ENCODE data around the gene TSPAN18.

TSPAN18 gene

DNA sequence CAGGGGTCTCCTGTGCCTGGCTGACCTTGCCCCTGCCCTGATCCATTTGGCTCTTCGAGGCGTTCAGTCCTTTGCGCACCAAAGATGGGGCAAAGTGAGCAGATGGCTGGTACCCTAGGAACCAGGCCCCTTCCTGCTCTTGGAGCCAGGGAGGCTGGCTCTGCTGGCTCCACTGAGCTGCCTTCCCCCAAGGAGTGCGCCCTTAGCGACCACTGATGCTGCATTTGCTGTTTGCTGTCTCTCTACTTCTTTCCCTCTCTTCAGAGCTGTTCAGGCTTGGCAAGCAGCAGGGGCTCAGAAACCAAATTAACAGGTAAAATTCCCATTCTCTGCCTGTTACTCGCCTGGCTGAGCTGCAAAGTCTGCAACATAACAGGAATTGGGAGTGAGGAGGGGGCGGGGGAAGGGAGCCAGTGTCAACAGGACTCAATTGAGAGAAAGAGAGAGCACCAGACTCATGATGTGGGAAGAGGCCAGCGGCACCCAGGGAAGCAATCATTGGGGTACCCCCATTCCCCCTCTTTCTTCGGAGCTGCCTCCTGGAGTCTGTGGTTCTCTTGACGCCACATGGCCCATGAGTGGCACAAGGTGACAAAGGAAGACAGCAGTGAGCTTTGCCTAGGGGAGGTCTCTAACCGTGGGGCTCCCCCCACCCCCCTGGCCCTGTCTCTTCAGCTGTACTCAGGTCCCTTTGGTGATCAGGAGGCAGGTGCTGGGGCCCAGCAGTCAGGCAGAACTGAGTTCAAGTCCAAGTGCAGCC lies 121.6 kb downstream of the TSPAN18 start:
- DNase-seq (ENCODE audit: low read depth in 2 of 2): no peak

DNA sequence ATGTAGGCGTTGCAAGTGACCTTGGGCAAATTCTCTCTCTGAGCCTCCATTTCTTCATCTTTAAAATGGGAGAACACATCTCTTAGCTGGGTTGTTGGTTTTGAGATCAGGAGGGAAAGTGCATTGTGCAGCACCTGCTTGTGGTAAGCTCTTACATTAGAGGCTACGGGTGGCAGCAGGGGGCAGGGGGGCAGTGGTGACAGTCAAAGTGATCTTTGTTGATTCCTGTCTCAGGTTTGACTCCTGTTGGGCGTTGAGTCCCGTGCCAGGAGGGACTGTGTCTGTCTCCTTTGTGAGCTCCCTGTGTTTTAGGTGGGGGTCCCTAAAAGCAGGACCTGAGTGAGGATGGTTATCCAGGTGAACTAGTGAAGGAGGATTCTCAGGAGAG lies 122.2 kb downstream of the TSPAN18 start:
- no peak for DNase-seq (ENCODE audit: low read depth in 2 of 2)

DNA sequence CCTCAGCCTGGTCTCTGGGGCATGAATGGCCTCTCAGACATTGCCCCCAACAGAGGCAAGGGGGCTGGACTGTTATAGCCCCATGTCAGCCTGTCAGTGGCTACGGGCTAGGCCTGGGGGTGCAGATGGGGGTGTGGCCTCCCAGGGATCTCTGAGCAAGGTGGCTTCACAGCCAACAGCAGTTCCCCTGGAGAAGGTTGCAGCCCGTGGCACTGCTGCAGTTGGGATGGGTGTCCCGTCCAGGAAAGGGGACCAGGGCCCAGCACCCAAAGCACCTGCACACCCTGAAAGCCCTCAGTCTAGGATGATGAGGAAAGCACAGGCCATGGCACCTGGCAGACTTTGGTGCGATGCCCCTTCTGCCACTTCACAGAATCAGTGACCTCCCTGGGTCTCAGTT lies 122.7 kb downstream of the TSPAN18 start:
- no peak for DNase-seq (ENCODE audit: low read depth in 2 of 2)

DNA sequence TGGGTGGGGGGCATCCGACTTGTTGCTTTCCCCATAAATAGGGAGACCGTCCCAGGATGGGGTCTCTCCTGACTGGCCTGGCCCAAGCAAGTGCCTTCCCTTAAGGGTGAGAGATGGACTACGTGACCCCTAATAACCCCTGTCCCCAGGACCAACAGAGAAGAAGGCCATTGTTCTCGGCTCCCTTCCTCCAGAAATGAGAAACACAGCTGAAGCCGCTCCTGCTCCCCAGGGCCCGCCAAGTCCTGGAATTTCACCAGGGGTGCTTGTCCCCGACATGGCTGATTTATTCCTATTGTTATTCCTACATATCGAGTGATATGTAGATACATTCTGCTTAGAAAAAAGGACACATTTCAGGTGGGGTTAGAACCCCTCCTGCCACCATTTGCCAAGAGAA lies 123.2 kb downstream of the TSPAN18 start:
- DNase-seq (ENCODE audit: low read depth in 2 of 2): no peak

DNA sequence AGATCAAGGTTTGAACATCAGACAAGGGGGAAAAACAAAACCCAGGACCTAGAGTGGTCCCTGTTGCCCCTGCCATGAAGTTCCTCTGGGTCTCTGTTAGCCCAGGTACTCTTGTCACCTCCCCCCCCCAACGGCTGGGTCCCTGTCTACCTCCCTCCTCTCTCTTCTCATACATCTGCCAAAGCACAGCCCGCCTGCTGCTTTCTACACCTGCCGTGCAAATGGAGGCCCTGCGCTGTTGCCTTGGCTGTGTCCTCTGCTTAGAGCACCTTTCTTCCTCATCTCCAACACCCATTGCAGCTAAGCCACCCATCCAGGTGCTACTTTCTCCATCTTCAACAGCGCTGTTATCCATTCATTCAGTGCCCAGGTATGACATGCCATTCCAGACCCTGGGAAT lies 124.7 kb downstream of the TSPAN18 start:
- no peak for DNase-seq (ENCODE audit: low read depth in 2 of 2)

DNA sequence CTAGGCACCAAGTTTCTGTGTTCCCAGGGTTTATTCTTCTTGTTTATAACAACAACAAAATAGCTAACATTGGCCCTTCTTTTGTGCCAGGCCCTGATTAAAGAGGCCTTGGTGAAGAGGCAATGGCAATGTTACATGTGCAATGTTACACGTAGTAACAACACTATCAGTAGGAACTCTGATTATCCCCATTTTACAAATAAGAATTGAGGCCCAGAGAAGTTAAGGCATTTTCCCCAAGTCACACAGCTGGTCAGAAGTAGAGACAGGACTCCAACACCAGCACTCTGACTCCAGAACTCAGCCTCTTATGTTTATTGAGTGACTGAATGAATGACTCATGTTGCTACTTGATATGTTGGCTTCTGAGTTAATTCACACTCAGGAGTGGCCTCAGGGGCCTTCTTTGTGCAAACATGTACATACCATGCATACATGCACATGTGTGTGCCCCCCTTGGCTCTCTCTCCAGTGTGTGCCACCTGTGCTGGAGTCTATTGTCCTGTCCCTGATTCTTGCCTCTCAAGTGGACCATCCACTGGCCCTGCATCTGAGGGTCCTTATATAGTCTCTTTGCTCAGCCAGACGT lies 125.5 kb downstream of the TSPAN18 start:
- no peak for DNase-seq (ENCODE audit: low read depth in 2 of 2)

DNA sequence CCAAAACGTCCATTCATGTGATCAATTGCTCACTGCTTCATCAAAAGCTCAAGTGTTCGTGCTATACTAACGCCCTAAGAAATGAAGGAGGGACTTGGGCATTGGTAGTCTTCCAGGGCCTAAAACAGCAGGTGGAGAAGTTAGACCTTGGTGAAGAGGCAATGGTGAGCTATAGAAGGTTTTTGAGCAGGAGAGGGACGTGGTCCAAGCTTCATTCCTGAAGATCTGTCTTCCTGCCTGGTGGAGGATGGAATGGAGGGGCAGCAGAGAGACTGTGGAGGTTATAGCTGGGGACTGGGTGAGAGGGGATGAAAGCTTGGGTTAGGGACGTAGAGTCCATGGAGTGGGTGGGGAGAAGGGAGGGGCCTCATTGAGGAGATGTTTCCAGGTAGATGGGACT lies 126.2 kb downstream of the TSPAN18 start:
- DNase-seq (ENCODE audit: low read depth in 2 of 2): no peak

DNA sequence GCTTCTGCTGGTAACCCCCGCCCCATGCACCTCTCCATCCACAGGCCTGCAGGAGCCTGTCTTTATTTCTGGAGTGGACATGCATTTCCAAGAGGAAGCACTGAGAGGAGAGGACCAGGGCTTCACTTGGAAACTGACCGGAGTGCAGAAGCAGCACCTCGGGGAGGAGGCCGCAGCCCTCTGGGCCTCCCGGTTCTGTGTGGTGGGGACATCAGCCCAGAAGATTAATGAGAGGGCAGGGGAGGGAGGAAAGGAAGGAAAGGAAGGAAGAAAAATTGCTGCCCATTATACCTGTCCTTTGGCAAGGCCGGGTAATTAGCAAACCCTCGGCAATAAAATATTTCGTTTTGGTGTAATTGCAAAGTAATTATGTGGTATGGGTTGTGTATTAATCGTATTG lies 126.9 kb downstream of the TSPAN18 start:
- DNase-seq (ENCODE audit: low read depth in 2 of 2): no peak

DNA sequence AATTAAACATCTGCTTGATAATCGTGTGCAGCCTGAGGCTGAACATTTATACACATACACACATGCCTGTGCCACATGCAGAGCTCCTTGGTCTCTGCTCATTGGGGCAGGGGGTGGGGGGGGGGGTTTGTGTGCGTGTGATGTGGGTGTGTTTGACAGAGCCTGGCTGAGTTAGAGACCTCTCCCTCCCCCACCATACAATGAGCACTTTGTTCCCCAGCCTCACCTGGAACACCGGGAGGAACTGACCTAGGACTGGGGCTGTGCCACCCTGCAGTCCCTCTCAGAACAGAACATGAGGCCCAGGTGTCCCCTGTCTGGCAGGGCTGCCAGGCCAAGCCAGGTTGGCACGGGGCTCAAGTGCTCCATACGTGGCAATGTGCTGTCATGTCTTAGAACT lies 127.3 kb downstream of the TSPAN18 start:
- DNase-seq (ENCODE audit: low read depth in 2 of 2): no peak

DNA sequence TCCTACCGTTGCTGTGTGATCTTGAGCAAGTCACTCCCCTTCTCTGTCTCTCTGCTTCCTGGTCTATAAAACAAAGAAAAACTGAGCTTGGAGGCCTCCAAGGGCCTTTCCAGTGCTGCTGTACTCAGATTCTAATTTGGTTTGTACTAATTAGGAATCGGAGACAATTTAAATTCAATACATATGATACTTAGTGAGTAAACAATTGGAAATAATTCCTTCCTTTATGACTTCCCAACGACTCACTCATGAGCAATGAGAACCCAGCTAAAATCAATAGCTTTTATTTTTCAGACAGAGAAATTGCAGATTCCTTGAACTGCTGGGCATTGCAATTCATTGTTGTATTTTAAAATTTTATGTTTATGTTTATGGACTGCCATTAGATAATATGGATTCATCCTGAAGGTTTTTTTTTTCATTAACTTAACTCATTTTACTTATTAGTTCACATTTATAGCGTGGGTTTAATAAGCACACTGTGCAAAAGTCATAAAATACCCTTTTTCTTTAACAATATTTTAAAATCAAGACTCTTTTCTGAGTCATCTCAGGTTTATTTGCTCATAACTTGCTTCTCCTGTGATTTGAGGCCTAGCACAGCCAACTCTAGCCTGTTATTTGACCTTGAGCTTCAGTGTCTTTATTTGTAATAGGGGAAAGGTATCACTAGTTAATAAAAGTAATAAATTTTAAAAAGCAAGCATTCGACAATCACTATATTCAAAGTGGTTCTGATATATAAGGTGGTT lies 128.2 kb downstream of the TSPAN18 start:
- no peak for DNase-seq (ENCODE audit: low read depth in 2 of 2)

DNA sequence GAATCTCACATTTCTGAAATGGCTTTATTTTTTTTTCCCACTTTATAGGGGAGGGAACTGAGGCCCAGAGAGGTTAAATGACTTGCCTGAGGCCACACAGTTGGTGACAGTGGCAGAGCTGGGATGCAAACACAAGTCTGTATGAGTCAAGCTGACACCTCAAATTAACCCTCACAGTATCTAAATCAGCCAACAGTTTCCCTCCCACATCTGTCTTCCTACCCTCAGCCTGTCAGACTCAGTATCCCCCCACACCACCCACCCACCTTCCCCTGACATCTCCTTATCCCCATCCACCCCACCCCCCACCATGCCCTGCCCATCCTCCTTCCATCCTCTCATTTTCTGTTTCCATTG lies 128.7 kb downstream of the TSPAN18 start:
- DNase-seq (ENCODE audit: low read depth in 2 of 2): no peak

DNA sequence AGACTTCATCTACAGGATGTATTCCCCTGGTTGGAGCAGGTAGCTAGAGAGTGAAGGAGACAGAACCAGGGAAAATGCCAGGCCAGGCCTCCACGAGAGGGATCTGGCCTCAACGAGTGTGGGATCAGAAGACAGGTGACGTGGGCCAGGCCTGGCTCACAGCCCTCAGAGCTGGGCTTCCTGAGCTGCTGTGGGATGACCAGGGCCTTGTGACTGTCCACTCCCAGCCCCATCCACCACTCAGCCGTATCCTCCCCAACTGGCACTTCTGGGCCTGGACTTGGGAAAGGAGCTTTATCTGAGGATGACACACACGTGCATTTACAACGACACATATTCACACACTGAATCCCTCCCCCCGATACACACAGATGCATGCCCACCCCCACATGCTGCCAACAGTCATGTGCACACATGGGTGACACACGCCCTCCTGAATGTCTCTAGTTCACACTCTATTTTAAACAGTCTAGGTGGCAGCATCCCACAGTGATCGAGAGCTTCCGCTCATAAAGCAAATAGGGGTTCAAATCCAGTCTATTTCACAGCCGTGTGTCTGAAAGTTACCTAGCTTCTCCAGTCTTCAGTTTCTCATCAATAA lies 130.8 kb downstream of the TSPAN18 start:
- no peak for DNase-seq (ENCODE audit: low read depth in 2 of 2)

DNA sequence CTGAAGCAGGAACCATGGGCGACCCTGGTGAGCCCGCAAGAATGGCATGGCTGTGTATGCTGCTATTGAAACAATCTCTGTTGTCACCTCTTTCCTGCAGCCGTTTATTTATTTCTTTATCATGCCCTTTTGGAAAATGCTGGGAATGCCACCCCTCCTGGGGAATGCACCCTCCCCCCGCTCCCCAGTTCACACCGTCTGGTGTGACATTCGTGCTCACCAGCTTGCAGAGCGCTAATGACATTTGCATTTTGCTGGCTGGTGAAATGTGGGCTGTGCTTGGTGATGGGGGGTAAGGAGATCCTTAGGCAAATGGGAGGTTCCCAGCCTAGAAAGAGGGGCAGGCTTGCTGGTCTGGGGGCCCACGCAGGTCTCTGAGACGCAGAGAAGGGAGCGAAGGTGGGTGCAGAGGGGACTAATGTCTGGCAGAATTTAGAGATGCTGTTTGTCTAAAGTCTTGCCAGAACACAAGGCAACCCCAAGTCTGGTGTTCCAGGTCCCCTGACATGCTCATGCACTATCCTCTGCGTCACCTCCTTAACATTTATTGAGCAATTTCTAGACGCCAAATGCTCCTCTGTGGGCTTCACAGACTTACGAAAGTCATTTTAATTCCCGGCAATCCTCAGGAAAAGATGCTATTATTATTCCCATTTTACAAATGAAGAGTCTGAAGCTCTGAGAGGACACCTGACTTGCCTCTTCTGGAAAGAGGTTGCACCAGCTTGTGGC lies 132.2 kb downstream of the TSPAN18 start:
- DNase-seq (ENCODE audit: low read depth in 2 of 2): no peak

DNA sequence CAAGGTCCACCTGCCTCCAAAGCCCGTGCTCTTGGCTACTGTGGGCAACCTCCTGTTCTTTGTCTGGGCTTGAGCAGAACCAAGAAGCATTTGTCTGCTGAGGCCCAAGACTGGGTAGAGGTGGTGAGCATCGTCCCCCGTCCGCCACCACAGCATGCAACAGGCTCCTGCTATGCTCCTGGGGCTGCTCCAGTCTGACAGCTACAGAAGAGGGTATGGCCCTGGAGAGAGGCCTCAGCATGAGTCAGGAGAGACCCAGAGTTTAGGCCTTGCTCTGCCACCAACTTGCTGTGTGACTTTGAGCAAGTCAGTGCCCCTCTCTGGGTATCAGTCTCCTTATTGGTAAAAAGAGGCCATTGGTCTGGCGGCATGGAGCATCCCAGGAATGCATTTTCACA lies 132.8 kb downstream of the TSPAN18 start:
- no peak for DNase-seq (ENCODE audit: low read depth in 2 of 2)

DNA sequence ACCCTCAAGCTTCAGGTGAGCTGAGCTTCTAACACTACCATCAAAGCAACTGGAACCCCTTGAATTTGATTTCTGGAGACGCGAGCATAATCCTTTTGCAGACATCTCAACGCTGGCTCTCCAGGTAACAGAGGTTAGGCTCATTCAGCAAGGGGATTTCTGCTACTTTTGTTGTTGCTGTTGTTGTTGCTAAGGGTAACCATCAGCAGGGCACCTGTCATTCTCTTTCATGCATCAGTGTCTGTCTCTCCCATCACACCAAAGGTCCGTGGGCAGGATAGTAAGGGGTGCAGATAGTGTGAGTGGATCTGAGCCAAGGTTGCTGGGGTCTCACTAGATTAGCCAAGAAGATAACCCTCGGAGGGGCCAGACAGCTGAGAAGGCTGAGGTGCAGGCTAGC lies 133.6 kb downstream of the TSPAN18 start:
- DNase-seq (ENCODE audit: low read depth in 2 of 2): no peak

DNA sequence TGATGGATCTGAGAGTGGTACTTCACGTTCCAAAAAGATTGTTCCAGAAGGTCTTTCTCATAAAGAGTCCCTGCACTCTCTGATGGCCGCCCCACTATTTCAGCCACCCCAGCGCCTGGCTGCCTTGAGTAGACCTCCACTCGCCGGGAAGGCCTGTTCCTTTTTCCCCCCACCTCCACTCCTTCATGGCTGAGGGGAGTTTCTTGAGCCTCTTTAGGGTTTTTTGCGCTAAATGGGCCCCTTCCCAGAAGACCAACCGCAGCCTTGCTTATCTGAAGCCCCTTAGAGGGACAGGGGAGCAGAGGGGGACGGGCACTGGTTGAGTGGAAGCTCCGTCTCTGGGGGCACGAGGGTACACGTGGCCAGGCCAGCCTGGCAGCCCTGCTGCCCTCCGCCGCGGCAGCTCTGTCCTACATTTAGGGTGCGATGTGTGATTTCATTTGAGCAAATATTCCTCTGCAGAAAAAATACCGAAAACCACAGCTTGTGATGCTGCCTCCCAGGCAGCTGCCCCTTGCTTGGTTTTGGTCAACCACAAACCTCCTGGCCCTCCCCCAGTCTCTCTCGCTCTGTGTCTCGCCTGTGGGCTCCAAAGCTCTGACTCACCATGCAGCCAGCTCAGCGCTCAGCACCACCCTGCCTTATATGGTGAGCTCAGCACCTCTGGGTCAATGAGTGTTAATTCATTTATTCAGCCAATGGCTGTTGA lies 135.2 kb downstream of the TSPAN18 start:
- DNase-seq (ENCODE audit: low read depth in 2 of 2): peak; percentile 69 to 83

DNA sequence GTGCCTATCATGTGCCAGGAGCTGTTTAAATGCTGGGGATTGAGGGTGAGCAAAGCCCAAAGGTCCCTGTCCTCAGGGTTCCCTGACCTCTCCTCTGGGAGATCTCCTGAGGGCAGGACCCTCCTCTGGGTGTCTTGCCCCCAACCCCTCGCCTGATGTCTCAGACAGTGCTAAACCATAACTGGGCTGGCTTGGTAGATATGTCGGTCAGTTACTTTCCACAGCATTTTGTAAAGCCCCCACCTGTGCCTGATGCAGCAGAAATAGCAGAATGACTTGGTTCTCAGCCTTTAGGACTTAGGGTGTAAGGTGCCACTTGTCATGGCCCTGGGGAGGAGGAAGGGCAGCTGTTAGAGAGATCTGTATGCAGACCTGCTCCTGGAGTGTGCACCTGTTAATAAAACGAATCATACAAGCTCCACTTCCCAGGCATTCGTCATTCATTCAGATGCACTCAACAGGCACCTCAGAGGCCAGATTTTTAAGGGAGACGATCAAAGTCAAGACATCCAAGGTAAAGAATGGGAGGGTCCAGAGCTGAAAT lies 135.9 kb downstream of the TSPAN18 start:
- DNase-seq (ENCODE audit: low read depth in 2 of 2): no peak

DNA sequence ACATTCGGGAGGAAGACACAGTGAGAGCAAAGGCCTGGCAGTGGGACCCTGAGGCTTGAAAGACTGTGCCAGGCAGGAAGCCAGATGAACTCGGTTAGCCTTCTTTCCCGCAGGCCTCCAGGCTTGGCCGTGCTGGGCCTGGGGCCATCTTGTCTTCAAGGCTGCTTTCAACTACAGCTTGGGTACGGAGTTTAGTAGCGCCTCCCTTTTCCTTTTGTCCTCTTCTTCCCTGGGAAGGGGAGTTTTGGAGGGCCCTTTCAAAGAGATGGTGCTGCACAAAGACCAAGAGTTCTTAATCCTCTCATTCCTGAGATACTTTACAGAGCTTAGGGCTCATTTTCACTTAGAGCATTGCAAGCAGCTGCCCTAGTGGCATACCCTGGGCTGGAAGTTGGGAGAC lies 136.5 kb downstream of the TSPAN18 start:
- no peak for DNase-seq (ENCODE audit: low read depth in 2 of 2)

DNA sequence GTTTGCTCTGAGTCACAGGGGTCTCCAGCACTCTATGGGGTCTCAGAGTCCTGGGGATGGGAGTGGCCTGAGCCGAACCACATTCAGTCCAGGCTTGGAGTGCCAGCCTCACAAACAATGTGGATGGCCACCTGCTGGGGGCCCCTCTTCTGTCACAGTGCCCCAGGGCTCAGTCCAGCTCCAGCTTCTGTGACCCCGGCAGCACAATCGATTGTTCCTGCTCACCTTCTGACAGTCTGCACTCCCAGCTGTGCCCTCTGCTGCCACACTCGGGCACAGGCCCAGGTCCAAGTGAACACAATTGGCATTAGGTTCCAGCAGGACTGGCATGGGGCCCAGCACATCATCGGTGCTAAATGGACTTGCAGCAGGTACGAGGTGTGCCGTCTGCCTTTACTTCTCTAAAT lies 139.1 kb downstream of the TSPAN18 start:
- no peak for DNase-seq (ENCODE audit: low read depth in 2 of 2)

DNA sequence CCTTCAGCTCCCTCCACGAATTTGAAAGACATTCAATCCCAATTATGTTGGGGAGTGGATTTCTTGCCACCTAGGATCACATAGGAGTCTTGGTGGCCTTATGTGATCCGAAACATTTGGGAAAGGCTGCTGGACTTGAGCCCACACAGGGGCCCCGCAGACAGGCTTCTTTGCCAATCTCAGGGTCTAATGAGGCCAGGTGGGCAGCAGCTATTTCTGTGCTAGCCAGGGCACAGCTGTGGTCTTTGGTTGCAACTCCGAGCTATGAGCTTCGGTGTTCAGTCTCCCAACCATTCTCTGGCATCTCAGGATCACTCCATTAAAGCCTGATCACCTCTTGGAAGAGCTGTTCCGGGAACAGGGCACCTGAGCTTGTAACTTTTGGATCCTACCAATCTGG lies 139.5 kb downstream of the TSPAN18 start:
- DNase-seq (ENCODE audit: low read depth in 2 of 2): no peak

DNA sequence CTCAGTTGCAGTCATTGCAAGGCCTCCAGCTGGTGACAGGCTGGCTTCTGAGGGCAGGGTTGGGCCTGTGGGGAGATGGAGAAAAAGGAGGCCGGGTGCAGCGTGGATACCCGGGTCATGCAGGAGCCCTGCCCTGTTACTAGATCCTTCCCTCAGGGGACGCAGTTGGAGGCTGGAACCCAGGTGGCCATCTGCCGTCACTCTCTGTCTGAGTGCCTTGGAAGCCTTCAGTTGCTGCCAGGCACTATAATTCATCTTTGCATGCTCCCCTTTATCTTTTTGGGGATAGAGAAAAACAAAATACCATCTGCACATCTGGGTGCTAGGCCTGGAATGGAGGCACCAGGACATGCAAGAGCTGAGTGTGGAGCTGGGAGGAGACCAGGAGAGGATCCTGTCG lies 141.3 kb downstream of the TSPAN18 start:
- no peak for DNase-seq (ENCODE audit: low read depth in 2 of 2)
